Breast epithelium (tissue), 3 donors: ENCODE results near the gene FNDC11.

Experiments
- POLR2A ChIP-seq: fragments of 450-650 bp; IDR thresholded peaks from one replicate; pipeline ENCODE4 v1.6.1; 2016; ENCODE audit warnings: antibody characterized with exemption, mild to moderate bottlenecking, moderate library complexity
- TF ChIP-seq, protein P1 (sequence below), 3 donors: fragments of 450-650 bp; IDR thresholded peaks; one replicate each; pipeline ENCODE4 v1.5.1; 2016 to 2017; ENCODE audit warnings: antibody characterized with exemption in 3 of 3, mild to moderate bottlenecking in 3 of 3, moderate library complexity in 3 of 3

DNA sequence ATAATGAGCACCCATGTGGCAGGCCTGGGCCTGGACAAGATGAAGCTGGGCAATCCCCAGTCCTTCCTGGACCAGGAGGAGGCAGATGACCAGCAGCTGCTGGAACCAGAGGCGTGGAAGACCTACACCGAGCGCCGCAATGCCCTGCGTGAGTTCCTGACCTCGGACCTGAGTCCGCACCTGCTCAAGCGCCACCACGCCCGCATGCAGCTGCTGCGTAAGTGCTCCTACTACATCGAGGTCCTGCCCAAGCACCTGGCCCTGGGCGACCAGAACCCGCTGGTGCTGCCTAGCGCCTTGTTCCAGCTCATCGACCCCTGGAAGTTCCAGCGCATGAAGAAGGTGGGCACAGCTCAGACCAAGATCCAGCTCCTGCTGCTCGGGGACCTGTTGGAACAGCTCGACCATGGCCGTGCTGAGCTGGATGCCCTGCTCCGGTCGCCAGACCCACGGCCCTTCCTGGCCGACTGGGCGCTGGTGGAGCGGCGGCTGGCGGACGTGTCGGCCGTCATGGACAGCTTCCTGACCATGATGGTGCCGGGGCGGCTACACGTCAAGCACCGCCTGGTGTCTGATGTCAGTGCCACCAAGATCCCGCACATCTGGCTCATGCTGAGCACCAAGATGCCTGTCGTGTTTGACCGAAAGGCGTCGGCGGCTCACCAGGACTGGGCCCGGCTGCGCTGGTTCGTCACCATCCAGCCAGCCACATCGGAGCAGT lies 1.9 kb downstream of the FNDC11 start:
- TF ChIP-seq, protein P1, sequence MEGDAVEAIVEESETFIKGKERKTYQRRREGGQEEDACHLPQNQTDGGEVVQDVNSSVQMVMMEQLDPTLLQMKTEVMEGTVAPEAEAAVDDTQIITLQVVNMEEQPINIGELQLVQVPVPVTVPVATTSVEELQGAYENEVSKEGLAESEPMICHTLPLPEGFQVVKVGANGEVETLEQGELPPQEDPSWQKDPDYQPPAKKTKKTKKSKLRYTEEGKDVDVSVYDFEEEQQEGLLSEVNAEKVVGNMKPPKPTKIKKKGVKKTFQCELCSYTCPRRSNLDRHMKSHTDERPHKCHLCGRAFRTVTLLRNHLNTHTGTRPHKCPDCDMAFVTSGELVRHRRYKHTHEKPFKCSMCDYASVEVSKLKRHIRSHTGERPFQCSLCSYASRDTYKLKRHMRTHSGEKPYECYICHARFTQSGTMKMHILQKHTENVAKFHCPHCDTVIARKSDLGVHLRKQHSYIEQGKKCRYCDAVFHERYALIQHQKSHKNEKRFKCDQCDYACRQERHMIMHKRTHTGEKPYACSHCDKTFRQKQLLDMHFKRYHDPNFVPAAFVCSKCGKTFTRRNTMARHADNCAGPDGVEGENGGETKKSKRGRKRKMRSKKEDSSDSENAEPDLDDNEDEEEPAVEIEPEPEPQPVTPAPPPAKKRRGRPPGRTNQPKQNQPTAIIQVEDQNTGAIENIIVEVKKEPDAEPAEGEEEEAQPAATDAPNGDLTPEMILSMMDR (IDR thresholded peaks at IDR 0.05) = no peak
- TF ChIP-seq POLR2A = no peak
